ENCODE measurements around the gene ZNF26. TPM values are rescaled to one million over a fixed set of nuclear protein-coding genes. Genes with fewer than 3 reads are reported as not detected.

Gene ZNF26
- total RNA-seq, 1 experiment from 2014 or later = 16.0 TPM

GRCh38 chr12:132949936-132950837 lies 36.0 kb upstream of the ZNF26 start:
- intact Hi-C loops (cut with micrococcal nuclease; ENCODE audit: unreplicated experiment) = no loop called here
- ChIA-PET POLR2A (ENCODE audit: low non-redundant PET) (no interaction called here), CTCF (no interaction called here)
- Histone ChIP-seq H3K36me3 (ENCODE audit: insufficient read depth, low read length, poor library complexity, severe bottlenecking) (peaks cover 4% of the 10 kb centered on the region), H3K4me1 (ENCODE audit: insufficient read depth, low read length, poor library complexity, severe bottlenecking) (no peaks in the 10 kb centered on the region), H3K4me3 (ENCODE audit: low read depth, low read length, poor library complexity, severe bottlenecking) (no peak overlapping the region), H3K27ac (ENCODE audit: low read depth, low read length, poor library complexity, severe bottlenecking) (no peak overlapping the region), H3K9me3 (ENCODE audit: low read depth, low read length, poor library complexity, severe bottlenecking) (peaks cover 39% of the 10 kb centered on the region), H3K27me3 (replicated peaks; ENCODE audit: insufficient read depth, low read depth, low read length, poor library complexity) (no peaks in the 10 kb centered on the region)
- no TSS peak for BruUV-seq (replicated peaks)
- TF ChIP-seq CTCF (conservative IDR thresholded peaks at IDR 0.05; ENCODE audit: low read depth, low read length) = no peak
- TF ChIP-seq EZH2 (IDR thresholded peaks at IDR 0.05; ENCODE audit: borderline replicate concordance, low read depth, low read length, poor library complexity, severe bottlenecking) = no peak
- DNase-seq (ENCODE audit: low spot score) = no peak

- no peak overlapping the region for H3K4me3 ChIP-seq (ENCODE audit: low read depth, low read length, poor library complexity, severe bottlenecking)
- H3K27ac ChIP-seq (ENCODE audit: low read depth, low read length, poor library complexity, severe bottlenecking) = no peak overlapping the region
- ChIA-PET POLR2A (ENCODE audit: low non-redundant PET) (no interaction called here), CTCF (no interaction called here)
- H3K36me3 ChIP-seq (ENCODE audit: insufficient read depth, low read length, poor library complexity, severe bottlenecking) = peaks cover under 1% of the 10 kb centered on the region
- BruUV-seq (replicated peaks) = no TSS peak
- no peaks in the 10 kb centered on the region for H3K4me1 ChIP-seq (ENCODE audit: insufficient read depth, low read length, poor library complexity, severe bottlenecking)
- no peak for DNase-seq (ENCODE audit: low spot score)
- intact Hi-C loops (cut with micrococcal nuclease; ENCODE audit: unreplicated experiment) = no loop called here
- H3K9me3 ChIP-seq (ENCODE audit: low read depth, low read length, poor library complexity, severe bottlenecking) = peaks cover 39% of the 10 kb centered on the region
- no peak for TF ChIP-seq EZH2 (IDR thresholded peaks at IDR 0.05; ENCODE audit: borderline replicate concordance, low read depth, low read length, poor library complexity, severe bottlenecking)
- no peak for TF ChIP-seq CTCF (conservative IDR thresholded peaks at IDR 0.05; ENCODE audit: low read depth, low read length)
- H3K27me3 ChIP-seq (replicated peaks; ENCODE audit: insufficient read depth, low read depth, low read length, poor library complexity) = no peaks in the 10 kb centered on the region
Observed at GRCh38 chr12:132950844-132951535, 35.2 kb upstream of the ZNF26 start.

GRCh38 chr12:132951649-132952048 lies 34.5 kb upstream of the ZNF26 start:
- H3K27me3 ChIP-seq (replicated peaks; ENCODE audit: insufficient read depth, low read depth, low read length, poor library complexity) = no peaks in the 10 kb centered on the region
- DNase-seq (ENCODE audit: low spot score) = no peak
- H3K36me3 ChIP-seq (ENCODE audit: insufficient read depth, low read length, poor library complexity, severe bottlenecking) = no peaks in the 10 kb centered on the region
- H3K9me3 ChIP-seq (ENCODE audit: low read depth, low read length, poor library complexity, severe bottlenecking) = peaks cover 39% of the 10 kb centered on the region
- no peak overlapping the region for H3K4me3 ChIP-seq (ENCODE audit: low read depth, low read length, poor library complexity, severe bottlenecking)
- intact Hi-C loops (cut with micrococcal nuclease; ENCODE audit: unreplicated experiment) = no loop called here
- TF ChIP-seq CTCF (conservative IDR thresholded peaks at IDR 0.05; ENCODE audit: low read depth, low read length) = no peak
- no peak for TF ChIP-seq EZH2 (IDR thresholded peaks at IDR 0.05; ENCODE audit: borderline replicate concordance, low read depth, low read length, poor library complexity, severe bottlenecking)
- no peak overlapping the region for H3K27ac ChIP-seq (ENCODE audit: low read depth, low read length, poor library complexity, severe bottlenecking)
- H3K4me1 ChIP-seq (ENCODE audit: insufficient read depth, low read length, poor library complexity, severe bottlenecking) = no peaks in the 10 kb centered on the region
- CTCF ChIA-PET = no interaction called here
- BruUV-seq (replicated peaks) = no TSS peak
- POLR2A ChIA-PET (ENCODE audit: low non-redundant PET) = no interaction called here

All from A673 (cell line).